Myocyte (in vitro differentiated cells): ENCODE data around the gene SPEM1. TPM values are rescaled to one million over a fixed set of nuclear protein-coding genes. Genes with fewer than 3 reads are reported as not detected.

Source experiments
- DNase-seq: peaks from one replicate; pipeline ENCODE4 v3.0.0-alpha.2; 2012; ENCODE audit warnings: low read depth
- polyA plus RNA-seq: library from polyadenylated mRNA; unstranded; fragments of >200 nt; gene quantifications from one replicate; pipeline ENCODE4 v1.2.1, GENCODE V29; 2012; ENCODE audit warnings: missing spikeins
- total RNA-seq: library from RNA; depleted of rRNA; stranded (reverse); fragments of >200 nt; gene quantifications from 2 replicates; pipeline ENCODE4 v1.2.3, GENCODE V29; 2014

The SPEM1 gene, protein sequence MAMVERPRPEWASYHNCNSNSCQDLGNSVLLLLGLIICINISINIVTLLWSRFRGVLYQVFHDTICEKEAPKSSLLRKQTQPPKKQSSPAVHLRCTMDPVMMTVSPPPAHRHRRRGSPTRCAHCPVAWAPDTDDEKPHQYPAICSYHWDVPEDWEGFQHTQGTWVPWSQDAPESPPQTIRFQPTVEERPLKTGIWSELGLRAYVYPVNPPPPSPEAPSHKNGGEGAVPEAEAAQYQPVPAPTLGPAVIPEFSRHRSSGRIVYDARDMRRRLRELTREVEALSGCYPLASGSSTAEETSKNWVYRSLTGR
- not detected in 2 replicates for total RNA-seq
- not detected for polyA plus RNA-seq

DNA sequence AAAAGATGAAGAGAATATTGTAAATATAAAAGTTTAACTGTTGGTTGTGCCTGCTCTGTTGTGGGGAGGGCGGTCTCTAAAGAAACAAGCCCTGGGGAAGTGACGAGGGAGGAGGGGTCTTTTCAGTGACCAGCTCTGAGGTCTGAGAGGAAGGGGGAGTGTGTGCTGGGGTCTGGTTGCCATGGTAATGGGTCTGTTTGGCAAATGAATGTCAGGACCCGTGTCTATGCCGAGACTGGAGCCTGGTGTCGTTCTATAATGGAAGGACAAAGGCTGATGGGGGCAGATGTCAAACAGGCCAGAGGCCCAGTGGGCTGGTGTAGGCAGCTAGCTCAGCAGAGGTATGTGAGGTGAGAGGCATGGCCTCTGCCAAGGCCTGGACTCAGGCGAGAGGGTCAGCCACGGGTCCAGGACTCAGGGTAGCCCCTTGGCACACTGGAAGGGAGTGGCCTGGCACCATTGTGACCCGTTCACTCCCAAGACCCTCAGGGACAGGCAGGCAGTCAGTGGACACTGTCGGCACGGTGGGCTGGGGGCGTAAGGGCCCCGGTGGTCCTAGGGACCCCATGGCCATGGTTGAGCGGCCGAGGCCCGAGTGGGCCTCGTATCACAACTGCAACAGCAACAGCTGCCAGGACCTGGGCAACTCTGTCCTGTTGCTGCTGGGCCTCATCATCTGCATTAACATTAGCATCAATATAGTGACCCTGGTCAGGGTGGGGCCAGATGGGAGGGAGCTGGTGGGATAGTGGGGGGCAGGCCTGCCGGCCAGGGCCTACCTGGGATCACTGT lies at the start of gene SPEM1:
Gene SPEM1 (plus strand): TSS at position 506 of the 792 bp plus-strand sequence. CDS start 61 bp downstream, at position 567.
- DNase-seq, result no peak

DNA sequence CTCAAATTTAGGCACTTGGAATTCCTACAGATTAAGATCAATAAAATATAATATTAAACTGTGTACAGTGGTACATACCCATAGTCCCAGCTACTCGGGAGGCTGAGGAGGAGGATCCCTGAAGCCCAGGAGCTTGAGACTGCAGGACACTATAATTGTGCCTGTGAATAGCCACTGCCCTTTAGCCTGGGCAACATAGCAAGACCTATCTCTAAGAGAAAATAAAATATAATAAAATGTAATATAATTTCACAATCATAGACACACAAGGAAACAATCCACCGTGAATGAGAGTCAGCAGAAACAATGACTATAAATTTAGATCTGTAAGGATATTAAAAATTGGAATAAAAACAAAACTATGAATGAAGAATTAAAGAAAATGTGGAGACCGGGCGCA lies 49.3 kb upstream of the SPEM1 start:
- DNase-seq, result no peak

DNA sequence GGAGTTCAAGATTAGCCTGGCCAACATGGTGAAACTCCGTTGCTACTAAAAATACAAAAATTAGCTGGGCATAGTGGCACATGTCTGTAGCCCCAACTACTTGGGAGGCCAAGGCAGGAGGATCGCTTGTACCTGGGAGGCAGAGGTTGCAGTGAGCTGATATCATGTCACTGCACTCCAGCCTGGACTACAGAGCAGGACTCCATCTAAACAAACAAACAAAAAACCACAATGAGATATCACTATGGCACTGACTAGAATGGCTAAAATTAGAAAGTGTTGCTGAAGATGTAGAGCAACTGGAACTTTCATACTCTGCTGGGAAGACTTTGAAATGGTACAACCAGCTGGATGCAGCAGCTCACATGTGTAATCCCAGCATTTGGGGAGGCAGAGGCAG lies 45.8 kb upstream of the SPEM1 start:
- peak; percentile 54 for DNase-seq

DNA sequence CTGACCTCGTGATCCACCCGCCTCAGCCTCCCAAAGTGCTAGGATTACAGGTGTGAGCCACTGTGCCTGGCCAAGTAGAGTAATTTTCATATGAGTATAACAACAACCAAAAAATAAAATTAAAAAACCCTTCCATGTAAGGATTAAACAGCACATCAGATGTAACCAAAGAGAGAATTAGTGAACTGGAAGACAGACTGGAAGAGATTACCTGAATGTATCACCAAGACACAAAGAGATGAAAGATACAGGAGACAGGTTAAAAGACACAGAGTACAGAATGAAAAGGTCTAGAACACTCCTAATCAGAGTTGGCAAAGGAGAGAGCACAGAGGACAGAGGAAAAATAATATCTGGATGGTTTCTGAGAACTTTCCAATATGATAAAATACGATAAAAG lies 41.0 kb upstream of the SPEM1 start:
- no peak for DNase-seq

DNA sequence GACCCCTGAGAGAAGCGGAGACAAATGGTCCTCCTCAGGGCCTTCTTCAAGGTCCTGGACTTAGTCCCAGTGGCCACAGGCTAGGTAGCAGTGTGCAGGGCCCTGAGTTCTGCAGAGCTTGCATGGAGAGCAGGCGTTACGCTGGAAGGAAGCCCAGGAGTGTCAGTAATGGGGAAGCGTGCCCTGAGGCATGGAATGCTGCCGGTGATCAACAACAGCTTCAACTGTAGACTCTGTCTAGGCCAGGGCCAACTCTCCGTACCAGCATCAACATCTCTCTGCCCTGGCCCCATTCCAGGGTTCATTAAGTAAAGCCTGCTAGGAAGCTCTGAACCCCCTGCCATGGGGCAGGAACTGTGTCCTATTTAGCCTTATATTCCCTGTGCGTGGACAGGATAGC lies 39.8 kb upstream of the SPEM1 start:
- DNase-seq, result no peak

DNA sequence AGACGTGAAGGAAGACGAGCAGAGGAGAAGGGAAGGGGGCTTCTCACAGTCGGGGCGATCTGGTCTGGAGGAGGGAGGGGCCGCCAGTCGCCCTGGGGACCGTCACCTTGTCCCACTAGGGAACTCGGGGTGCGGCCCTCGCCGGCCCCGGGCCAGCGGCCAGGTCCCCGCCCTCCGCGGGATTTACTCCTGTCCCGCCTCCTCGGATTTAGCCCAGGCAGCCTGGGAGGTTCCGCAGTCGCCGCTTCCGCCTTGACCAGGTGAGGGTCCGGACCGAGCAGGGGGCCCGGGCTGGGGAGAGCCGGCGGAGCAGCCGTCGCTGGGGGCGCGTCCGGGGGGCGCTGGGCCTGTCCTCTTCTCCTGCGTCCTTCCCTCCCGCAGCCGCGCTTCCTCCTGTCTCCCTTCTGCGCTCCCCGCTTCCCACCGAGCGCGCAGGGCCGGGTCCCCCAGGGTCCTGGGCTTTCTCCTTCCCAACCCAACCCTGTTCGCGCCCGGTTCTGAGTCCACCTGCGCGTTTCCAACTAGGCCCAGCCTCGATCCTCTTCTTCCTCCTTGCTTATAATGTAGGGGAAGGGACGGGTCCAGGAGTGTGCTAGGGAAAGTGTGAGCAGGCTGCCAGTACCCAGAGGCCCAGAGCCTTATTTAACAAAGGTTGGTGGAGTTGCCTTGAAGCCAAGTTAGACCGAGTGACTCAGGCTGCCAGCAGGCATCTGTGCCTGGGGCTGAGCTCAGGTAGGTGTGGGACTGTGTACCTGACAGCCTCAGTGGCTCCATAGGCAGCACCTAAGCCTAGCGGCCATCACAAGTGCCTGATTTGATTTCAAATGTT lies 39.1 kb upstream of the SPEM1 start, which contains the start of gene TNK1:
Gene TNK1 (plus strand): TSS at position 235 of the 829 bp plus-strand sequence. CDS start 1,838 bp downstream, outside the sequence.
- no peak for DNase-seq

DNA sequence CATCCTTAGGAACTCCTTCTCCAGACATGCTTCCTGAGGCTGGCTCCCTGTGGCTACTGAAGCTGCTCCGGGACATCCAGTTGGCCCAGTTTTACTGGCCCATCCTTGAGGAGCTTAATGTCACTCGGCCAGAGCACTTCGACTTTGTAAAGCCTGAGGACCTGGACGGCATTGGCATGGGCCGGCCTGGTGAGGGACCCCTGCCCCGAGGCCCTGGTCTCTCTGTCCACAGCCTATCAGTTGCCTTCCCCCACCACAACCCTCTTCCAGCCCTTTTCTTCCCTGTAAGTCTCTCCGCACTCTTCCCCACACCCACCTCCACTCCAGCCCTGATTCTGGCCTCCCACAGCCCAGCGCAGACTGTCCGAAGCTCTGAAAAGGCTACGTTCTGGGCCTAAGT lies 37.2 kb upstream of the SPEM1 start:
- no peak for DNase-seq

DNA sequence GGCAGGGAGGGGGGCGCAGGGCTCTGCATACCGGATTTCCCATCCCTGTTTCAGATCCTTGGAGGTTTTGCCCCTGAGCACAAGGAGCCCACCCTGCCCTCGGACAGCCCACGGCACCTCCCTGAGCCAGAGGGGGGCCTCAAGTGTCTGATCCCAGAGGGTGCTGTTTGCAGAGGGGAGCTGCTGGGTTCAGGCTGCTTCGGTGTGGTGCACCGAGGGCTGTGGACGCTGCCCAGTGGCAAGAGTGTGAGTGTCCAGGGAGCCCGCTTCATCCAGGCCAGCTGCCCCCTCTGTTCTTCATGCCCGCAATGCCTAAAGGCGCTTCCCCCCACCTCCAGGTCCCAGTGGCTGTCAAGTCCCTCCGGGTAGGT lies 36.8 kb upstream of the SPEM1 start:
- DNase-seq, result no peak

DNA sequence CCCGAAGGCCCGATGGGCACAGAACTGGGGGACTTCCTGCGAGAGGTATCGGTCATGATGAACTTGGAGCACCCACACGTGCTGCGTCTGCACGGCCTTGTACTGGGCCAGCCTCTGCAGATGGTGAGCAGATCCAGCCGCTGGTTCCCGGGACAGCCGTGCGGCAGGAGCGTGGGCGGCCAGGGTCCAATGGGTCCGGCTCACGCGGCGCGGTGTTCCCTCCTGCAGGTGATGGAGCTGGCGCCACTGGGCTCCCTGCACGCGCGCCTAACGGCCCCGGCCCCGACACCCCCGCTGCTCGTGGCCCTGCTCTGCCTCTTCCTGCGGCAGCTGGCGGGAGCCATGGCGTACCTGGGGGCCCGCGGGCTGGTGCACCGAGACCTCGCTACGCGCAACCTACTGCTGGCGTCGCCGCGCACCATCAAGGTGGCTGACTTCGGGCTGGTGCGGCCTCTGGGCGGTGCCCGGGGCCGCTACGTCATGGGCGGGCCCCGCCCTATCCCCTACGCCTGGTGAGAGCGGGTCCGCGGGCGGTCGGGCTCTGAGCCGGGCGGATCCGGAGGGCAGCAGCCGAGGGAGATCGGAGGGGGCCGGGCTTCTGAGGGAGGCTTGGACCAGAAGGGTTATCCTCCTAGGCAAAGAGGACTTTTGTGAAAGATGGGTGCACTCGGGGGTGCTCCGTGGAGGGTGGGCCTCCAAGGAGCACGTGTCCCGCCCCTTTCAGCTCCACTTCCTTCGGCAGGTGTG lies 36.2 kb upstream of the SPEM1 start:
- peak; percentile 10 for DNase-seq

DNA sequence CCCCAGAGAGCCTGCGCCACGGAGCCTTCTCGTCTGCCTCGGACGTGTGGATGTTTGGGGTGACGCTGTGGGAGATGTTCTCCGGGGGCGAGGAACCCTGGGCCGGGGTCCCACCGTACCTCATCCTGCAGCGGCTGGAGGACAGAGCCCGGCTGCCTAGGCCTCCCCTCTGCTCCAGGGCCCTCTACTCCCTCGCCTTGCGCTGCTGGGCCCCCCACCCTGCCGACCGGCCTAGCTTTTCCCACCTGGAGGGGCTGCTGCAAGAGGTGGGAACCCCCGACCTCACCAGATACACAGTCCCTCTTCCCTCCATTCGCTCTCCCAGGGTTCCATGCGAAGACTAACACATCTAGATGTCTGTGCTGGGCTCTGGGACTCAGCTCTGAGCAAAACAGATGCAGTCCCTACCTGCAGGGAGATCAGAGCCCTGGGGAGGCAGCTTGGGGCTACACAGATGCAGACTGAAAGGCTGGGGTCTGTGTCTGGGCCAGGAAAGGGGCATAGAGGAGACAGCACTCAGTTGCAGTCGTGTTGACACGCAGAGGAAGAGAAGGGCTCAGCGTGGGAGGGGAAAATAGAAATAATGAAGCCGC lies 35.5 kb upstream of the SPEM1 start:
- no peak for DNase-seq

DNA sequence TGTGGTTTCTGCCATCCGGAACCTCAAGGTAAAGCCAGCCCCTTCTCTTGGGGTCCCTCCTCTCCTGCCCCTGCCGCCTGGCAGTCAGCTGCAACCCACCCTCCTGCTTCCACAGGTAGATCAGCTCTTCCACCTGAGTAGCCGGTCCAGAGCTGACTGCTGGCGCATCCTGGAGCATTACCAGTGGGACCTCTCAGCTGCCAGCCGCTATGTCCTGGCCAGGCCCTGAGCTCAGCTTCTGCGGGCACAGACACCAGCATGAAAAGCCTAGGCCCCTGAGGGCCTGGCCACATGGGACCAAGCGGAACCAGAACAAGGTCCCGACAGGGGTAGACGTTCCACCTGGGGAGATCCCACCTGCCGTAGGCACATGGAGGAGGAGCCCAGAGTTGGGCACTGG lies 31.3 kb upstream of the SPEM1 start:
- no peak for DNase-seq

DNA sequence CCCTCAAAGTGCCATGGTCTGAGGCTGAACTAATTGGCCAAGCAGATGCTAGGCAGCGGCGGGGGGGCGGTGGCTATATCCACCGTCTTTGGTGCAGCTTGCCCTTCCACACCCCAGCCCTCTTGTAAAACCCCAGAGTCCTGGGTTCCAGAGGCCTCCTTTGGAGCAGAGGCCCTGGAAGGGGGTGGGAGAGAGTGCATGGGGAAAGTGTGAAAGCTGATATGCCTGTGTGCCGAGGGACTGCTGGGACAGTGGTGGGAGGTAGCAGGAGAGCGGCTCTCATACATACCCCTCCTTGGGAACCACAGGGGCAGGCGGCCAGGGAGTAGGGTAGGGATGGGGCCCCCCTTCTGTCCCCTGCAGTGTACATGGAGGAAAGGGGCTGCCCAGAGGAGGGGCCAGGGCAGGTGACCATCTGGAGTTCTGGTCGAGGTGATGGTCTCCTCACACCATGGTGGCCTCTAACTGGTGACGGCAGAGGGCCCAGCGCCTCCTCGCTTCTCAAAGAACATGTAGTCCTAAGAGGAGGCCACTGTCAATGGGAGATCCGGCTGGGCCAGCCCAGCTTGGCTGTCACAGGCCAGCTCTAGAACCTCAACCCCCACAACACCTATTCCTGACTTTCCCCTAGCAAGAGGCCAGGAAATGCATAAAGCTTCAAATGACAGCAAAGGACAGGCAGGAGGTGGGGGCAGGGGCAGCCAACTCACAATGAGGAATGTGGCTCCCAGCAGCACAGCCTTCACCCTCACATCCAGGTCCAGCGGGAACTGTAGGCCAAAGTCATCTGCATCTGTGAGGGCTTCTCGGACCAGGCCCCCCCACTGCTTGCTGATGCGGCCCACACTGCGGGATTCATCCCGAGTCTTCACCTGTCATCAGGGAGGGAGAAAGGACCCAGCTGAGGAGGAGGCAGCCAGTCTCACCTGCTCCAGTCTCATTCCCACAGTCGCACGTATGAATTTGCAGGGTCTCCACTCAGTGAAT lies 29.9 kb upstream of the SPEM1 start:
- DNase-seq, result no peak

DNA sequence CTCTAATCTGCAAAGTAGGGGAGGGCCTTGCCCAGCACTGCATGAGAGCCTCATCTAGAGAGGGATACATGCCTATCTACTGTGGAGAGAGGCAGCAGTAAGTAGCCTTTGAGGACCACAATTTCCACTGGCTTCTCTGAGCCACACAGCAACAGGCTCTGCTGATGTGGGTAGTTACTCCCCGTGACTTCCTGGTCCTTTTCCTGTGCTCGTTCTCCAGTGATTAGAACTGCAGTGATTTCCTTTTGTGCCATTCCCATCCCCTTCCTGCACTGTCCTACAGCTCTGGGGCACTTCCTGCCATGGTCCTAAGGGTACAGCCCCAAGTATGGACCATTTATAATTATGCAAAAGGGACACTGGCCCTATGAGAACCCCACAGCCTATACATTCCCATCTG lies 28.8 kb upstream of the SPEM1 start:
- DNase-seq, result no peak

DNA sequence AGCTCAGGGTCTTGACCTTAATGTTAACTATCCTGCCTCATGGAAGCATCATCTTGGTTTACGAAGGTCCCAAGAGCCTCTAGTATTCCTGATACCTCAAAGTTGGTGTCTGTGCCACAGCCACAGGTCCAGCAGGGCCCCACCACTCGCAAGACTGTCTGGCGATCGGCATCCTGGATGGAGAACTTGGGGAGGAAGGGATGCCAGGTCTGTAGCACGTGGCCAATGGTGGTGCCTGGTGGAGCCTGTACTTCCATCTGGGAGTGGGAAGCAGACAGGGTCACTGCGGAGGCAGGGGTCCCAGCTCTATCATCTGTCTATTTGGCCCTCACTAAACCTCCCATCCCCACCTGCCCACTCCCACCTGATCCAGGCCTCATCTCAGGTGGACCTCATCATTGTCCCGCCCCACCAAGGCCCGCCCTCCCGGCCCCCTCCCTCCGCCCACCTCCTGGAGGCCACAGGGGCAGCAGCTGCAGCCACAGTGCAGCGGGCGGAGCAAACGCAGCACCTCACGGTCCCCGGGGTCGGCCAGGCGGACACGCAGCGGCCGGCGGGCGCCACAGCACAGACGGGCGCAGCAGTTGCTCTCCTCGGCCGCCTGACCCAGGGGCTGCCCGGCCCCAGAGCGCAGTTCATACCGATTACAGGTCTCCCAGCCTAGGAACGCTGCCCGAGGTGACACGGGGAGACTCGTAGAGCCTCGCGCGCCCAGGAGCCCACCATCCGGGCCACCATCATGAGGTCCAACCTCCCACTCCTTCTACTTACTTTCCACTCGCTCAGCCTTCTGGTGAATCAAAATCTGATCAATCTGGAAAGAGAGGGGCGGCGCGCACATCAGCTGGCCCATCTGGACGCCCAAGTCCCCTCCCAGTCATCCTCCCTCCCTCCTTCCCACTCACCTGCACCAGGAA lies 27.2 kb upstream of the SPEM1 start:
- no peak for DNase-seq

DNA sequence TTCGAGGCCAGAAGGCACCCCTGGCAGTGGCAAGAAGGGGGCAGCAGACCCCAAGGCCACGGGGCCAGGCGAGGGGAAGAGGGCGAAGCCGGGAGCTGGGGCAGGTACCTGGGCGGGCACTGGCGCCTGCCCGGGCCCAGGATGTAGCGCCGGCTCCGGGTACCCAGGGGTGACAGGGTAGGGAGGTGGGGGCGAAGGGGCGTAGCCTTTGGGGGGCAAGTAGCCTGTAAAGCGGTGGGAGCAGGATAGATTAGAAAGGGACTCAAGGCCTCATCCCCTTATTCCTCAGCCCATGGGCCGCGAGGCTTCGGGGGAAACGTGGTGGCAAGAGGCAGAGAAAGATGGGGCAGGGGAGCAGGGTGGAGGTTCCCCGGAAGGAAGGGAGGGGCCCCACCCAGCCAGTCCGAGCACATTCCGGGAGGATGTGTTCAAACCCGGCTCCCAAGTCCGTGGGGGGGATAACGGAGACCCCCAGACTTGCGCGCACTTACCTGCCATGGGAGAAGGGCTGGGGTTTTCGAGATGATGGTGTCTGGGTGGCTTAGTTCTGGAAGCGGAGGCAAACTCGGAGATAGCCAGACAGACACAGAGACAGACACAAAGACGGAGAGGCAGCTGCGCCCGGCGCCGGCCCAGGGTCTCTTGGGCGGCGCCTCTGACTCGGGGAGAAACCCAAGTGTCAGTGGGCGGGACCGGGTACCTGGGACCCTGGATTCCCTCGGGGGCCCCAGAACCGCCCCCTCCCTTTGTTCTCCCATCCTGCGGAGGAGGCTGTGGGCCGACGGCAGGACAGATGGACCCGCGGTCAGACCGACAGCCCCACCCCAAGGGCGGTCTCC lies 26.3 kb upstream of the SPEM1 start:
- peak; percentile 51 for DNase-seq

DNA sequence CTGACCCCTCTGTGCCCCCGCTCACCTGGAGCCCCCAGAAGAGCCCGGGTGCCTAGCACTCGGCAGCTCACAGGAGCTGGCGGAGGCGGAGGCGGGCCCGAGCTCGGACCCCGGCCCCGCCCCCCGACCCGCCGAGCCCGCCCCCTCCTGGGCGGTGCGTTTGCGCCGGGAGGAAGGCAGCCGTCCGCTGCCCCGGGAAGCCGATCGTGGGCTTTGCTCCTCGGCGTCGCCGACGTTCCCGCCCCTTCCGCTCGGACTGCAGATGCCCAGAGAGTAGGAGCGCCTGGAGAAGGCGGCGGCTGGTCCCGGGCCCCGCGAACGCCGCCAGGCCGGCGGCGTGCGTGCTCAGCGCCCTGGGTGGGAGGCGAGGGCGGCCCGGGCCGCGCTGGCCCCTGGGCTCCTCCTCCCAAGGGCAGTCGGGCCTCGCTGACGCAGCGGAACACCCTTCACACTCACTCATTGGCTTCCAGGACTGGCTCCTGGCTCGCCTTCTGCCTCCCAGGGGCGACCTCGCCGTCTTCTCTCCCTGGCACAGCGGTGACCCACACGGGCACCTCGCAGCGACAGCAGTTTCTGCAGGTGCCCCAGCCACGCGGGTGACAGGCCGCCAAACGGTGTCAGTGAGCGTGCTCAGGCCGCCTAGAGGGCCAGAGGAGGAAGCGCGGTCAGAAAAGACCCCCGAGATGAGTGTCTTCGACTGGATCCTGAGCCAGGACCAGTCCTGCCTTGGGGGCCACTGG lies 25.5 kb upstream of the SPEM1 start, which contains the start of gene PLSCR3:
Gene PLSCR3 (minus strand): TSS at position 74 of the 740 bp plus-strand sequence. CDS start 415 bp downstream, outside the sequence.
- DNase-seq, result peak; percentile 82
